K562 (cell line): ENCODE data around the gene SAP130. TPM values are rescaled to one million over a fixed set of nuclear protein-coding genes. Genes with fewer than 3 reads are reported as not detected.
A peak's percentile ranks its signal among the peaks of the same experiment; 100 is the strongest.

ENCODE experiments used
- ATAC-seq: fragments of 200-7000 bp; cut with Tn5 transposase; 3 replicates; pipeline ENCODE4 v1.9.1; 2020; ENCODE audit warnings: moderate library complexity
- BruUV-seq: library from RNA; stranded (reverse); fragments of 400-500 nt; replicated peaks from 2 replicates; lab custom pipeline; 2021; lab: Mats Ljungman, UMichigan
- CTCF ChIA-PET: fragments of 300-600 bp; formaldehyde crosslinking; extraction: SDS; loops from one replicate; lab custom pipeline; 2021; ENCODE audit warnings: low intra/inter-chr PET ratio; lab: Yijun Ruan, JAX
- POLR2A ChIA-PET: fragments of 300-600, 350-650 bp; sonication (Branson Sonifier 250); formaldehyde crosslinking; extraction: SDS; loops from one replicate; lab custom pipeline; 2021; ENCODE audit warnings: antibody characterized with exemption, inconsistent platforms; lab: Yijun Ruan, JAX
- DNase-seq, 4 experiments: peaks; one replicate each; pipeline versions ENCODE4 v3.0.0 to v3.0.0-alpha.2; 2011 to 2018; ENCODE audit warnings: low spot score in 3 of 4, mixed read lengths in 3 of 4; ENCODE audit errors: extremely low read depth in 1 of 4
- FAIRE-seq: peaks from 2 replicates; lab custom pipeline; 2011; peaks lifted over from hg19 to GRCh38; lab: Jason Lieb, UNC
- H2AFZ ChIP-seq: 2 replicates; pipeline ENCODE4 v1.6.0; 2011; ENCODE audit warnings: low read depth, low read length, control low read depth, inconsistent platforms
- H3K27ac ChIP-seq: fragments of 200-600 bp; 3 replicates; pipeline ENCODE4 v1.8.0; 2011; ENCODE audit warnings: low read depth, mild to moderate bottlenecking, control low read depth, inconsistent platforms, low read length, moderate library complexity, mixed read lengths; ENCODE audit errors: extremely low read depth
- H3K27me3 ChIP-seq, 2 experiments: fragments of 300-600 bp in 1 of 2; 2 replicates in 1 of 2; 3 replicates in 1 of 2; pipeline versions ENCODE4 v1.6.0 to v1.8.0; 2011; ENCODE audit warnings: inconsistent platforms in 2 of 2, low read length in 2 of 2, mild to moderate bottlenecking in 1 of 2, mixed read lengths in 1 of 2, moderate library complexity in 1 of 2; ENCODE audit not compliant: control insufficient read depth in 2 of 2, insufficient read depth in 2 of 2
- H3K36me3 ChIP-seq: fragments of 300-600 bp; 3 replicates; pipeline ENCODE4 v1.8.0; 2011; ENCODE audit warnings: mild to moderate bottlenecking, low read length, inconsistent platforms; ENCODE audit not compliant: control insufficient read depth, insufficient read depth
- H3K4me1 ChIP-seq, 2 experiments: fragments of 200-600 bp in 1 of 2; replicated peaks in 1 of 2; 2 replicates in 1 of 2; 3 replicates in 1 of 2; pipeline versions ENCODE4 v1.5.1 to v1.8.0; 2011; ENCODE audit warnings: inconsistent platforms in 2 of 2, low read length in 2 of 2, mild to moderate bottlenecking in 1 of 2, mixed read lengths in 1 of 2, moderate library complexity in 1 of 2; ENCODE audit not compliant: control insufficient read depth in 2 of 2, insufficient read depth in 2 of 2
- H3K4me2 ChIP-seq: 2 replicates; pipeline ENCODE4 v1.6.1; 2011; ENCODE audit warnings: low read length, control low read depth, inconsistent platforms, mixed read lengths; ENCODE audit not compliant: insufficient read depth
- H3K4me3 ChIP-seq: fragments of 200-600 bp; sonication (generic), shearing (Covaris generic); 2 replicates; pipeline ENCODE4 v1.5.1; 2016; ENCODE audit warnings: control low read depth, inconsistent platforms
- H3K79me2 ChIP-seq: fragments of 200-600 bp; 3 replicates; pipeline ENCODE4 v1.8.0; 2011; ENCODE audit warnings: low read length, inconsistent platforms; ENCODE audit not compliant: control insufficient read depth, insufficient read depth
- H3K9ac ChIP-seq, 2 experiments: 2 replicates each; pipeline versions ENCODE4 v1.6.0 to v1.6.1; 2011; ENCODE audit warnings: low read depth in 2 of 2, low read length in 2 of 2, control low read depth in 1 of 2, inconsistent platforms in 1 of 2, mild to moderate bottlenecking in 1 of 2, mixed read lengths in 1 of 2; ENCODE audit not compliant: insufficient read depth in 1 of 2
- H3K9me1 ChIP-seq: one replicate; pipeline ENCODE4 v1.6.0; 2011; ENCODE audit warnings: inconsistent platforms, mild to moderate bottlenecking, low read length, moderate library complexity; ENCODE audit not compliant: control insufficient read depth, insufficient read depth
- H3K9me3 ChIP-seq: replicated peaks from 2 replicates; pipeline ENCODE4 v1.5.1; 2011; ENCODE audit warnings: low read depth, low read length, inconsistent platforms; ENCODE audit not compliant: control insufficient read depth, insufficient read depth
- H4K20me1 ChIP-seq: replicated peaks from 2 replicates; pipeline ENCODE4 v1.6.1; 2011; ENCODE audit warnings: low read length, inconsistent platforms, mixed read lengths; ENCODE audit not compliant: control insufficient read depth, insufficient read depth
- CBX3 ChIP-seq, 2 experiments: IDR thresholded peaks; 1 replicate in 1 of 2; 2 replicates in 1 of 2; pipeline ENCODE4 v1.6.1; 2012; ENCODE audit warnings: inconsistent platforms in 2 of 2, low read length in 2 of 2, borderline replicate concordance in 1 of 2, control low read depth in 1 of 2
- CBX5 ChIP-seq: IDR thresholded peaks from 2 replicates; pipeline ENCODE4 v1.6.1; 2014; ENCODE audit warnings: low read depth, borderline replicate concordance
- FOXM1 ChIP-seq, 2 experiments: fragments of 450-650 bp in 1 of 2; sonication (generic) in 1 of 2; formaldehyde crosslinking in 1 of 2; IDR thresholded peaks; 2 replicates each; pipeline versions ENCODE4 v1.6.1 to v1.9.0; 2017 to 2022; ENCODE audit warnings: low read depth in 2 of 2, mild to moderate bottlenecking in 2 of 2, missing genetic modification reagents in 1 of 2, moderate library complexity in 1 of 2
- ILF3 ChIP-seq: fragments of 450-650 bp; IDR thresholded peaks from 2 replicates; pipeline ENCODE4 v1.6.1; 2018; ENCODE audit warnings: antibody characterized with exemption, mild to moderate bottlenecking, moderate library complexity, borderline replicate concordance
- MEF2A ChIP-seq: IDR thresholded peaks from 2 replicates; pipeline ENCODE4 v1.6.1; 2011; ENCODE audit warnings: low read depth, mild to moderate bottlenecking, low read length, moderate library complexity; ENCODE audit not compliant: control insufficient read depth
- MYBL2 ChIP-seq, 2 experiments: fragments of 450-650 bp in 1 of 2; sonication (generic) in 1 of 2; formaldehyde crosslinking in 1 of 2; IDR thresholded peaks; 2 replicates each; pipeline versions ENCODE4 v1.6.1 to v1.8.1; 2017 to 2022; ENCODE audit warnings: borderline replicate concordance in 1 of 2, inconsistent platforms in 1 of 2, low read depth in 1 of 2, mild to moderate bottlenecking in 1 of 2, missing genetic modification reagents in 1 of 2, moderate library complexity in 1 of 2
- MYNN ChIP-seq, 2 experiments: sonication (generic); formaldehyde crosslinking in 1 of 2; IDR thresholded peaks; 2 replicates each; pipeline versions ENCODE4 v1.5.0 to v1.6.1; 2016 to 2020; ENCODE audit warnings: antibody characterized with exemption in 1 of 2, missing genetic modification reagents in 1 of 2
- OTX1 ChIP-seq: fragments of 450-650 bp; formaldehyde crosslinking; IDR thresholded peaks from 2 replicates; pipeline ENCODE4 v1.4.0; 2022; ENCODE audit warnings: mild to moderate bottlenecking
- PHF8 ChIP-seq: fragments of 200-600 bp; sonication (generic); IDR thresholded peaks from 2 replicates; pipeline ENCODE4 v1.6.1; 2012; ENCODE audit warnings: mixed run types, mild to moderate bottlenecking, inconsistent platforms, low read length, moderate library complexity, borderline replicate concordance
- RUNX1 ChIP-seq: sonication (generic); IDR thresholded peaks from 2 replicates; pipeline ENCODE4 v1.6.1; 2016; ENCODE audit warnings: antibody characterized with exemption, low read depth
- TOE1 ChIP-seq, 2 experiments: fragments of 450-650 bp in 1 of 2; sonication (generic) in 1 of 2; formaldehyde crosslinking in 1 of 2; IDR thresholded peaks; 2 replicates each; pipeline versions ENCODE4 v1.7.1 to v1.8.0; 2016 to 2022; ENCODE audit warnings: borderline replicate concordance in 2 of 2, mild to moderate bottlenecking in 2 of 2, antibody characterized with exemption in 1 of 2, inconsistent platforms in 1 of 2, low read depth in 1 of 2, missing genetic modification reagents in 1 of 2, moderate library complexity in 1 of 2
- TRIM24 ChIP-seq, 2 experiments: fragments of 450-650 bp; IDR thresholded peaks; 2 replicates each; pipeline ENCODE4 v1.6.1; 2016
- ZC3H11A ChIP-seq: IDR thresholded peaks from 2 replicates; pipeline ENCODE4 v1.6.1; 2012; ENCODE audit warnings: low read depth, low read length, improper control_type of control experiment
- ZNF140 ChIP-seq: fragments of 250-450 bp; sonication (Bioruptor Pico); IDR thresholded peaks from 2 replicates; pipeline ENCODE4 v1.8.0; 2021; ENCODE audit warnings: moderate library complexity, mild to moderate bottlenecking, inconsistent platforms
- ZNF589 ChIP-seq: fragments of 200-800 bp; sonication (Bioruptor generic); IDR thresholded peaks from 2 replicates; pipeline ENCODE4 v1.6.1; 2016; ENCODE audit warnings: low read depth, missing genetic modification characterization, missing compliant biosample characterization
- WGBS: fragments of 100-300 bp; shearing (Covaris generic); methylation state at CpG from one replicate; pipeline ENCODE4 v1.1.6; 2016; ENCODE audit warnings: low coverage, mixed read lengths; ENCODE audit not compliant: insufficient coverage; ENCODE audit errors: missing lambda C conversion rate; 5-methylcytosine and 5-hydroxymethylcytosine counted together
- in situ Hi-C: fragments of 300-500 bp; cut with MboI; formaldehyde crosslinking; loops from 4 replicates; pipeline ENCODE4 v1.15.0; 2018; ENCODE audit warnings: inconsistent platforms, mixed read lengths
- intact Hi-C: fragments of 100-400 bp; cut with micrococcal nuclease; formaldehyde crosslinking; loops from 2 replicates; pipeline ENCODE4 v1.14.2; 2022
- polyA plus RNA-seq, 8 experiments: library from polyadenylated mRNA; depleted of rRNA in 4 of 8; stranded (reverse) in 5 of 8; unstranded in 3 of 8; fragments of >200 nt; fragmentation: Nextera tagmentation in 2 of 8; fragmentation: Illumina TruSeq in 1 of 8; extraction: Ambion mirVana in 2 of 8; extraction: Trizol in 1 of 8; gene quantifications; 2 replicates each; pipeline versions ENCODE4 v1.2.1 to v1.2.3, GENCODE V29; 2011 to 2014; ENCODE audit warnings: inconsistent platforms in 1 of 8, missing spikeins in 1 of 8
- total RNA-seq, 7 experiments: library from RNA; depleted of rRNA in 6 of 7; stranded (reverse); fragments of >200 nt in 6 of 7; fragmentation: Illumina TruSeq in 2 of 7; extraction: Trizol in 2 of 7; gene quantifications; 2 replicates each; pipeline versions ENCODE4 v1.2.1 to v1.2.3, GENCODE V29; 2011 to 2021; ENCODE audit warnings: low replicate concordance in 1 of 7
- TF ChIP-seq, protein P1 (sequence below): fragments of 250-450 bp; sonication (Bioruptor Pico); IDR thresholded peaks from 2 replicates; pipeline ENCODE4 v1.5.1; 2021; ENCODE audit warnings: mild to moderate bottlenecking
- TF ChIP-seq, protein P2 (sequence below): IDR thresholded peaks from 3 replicates; pipeline ENCODE4 v1.6.1; 2011; ENCODE audit warnings: borderline replicate concordance, mild to moderate bottlenecking, moderate library complexity; ENCODE audit not compliant: insufficient read length; ENCODE audit errors: extremely low read depth

Gene SAP130
- total and polyA plus RNA-seq, 9 of the 15 experiments (the other 6 are each of a cell fraction or from before 2014, with no cell fraction given), result 4.5 to 33.4 (median 7.4) TPM

DNA sequence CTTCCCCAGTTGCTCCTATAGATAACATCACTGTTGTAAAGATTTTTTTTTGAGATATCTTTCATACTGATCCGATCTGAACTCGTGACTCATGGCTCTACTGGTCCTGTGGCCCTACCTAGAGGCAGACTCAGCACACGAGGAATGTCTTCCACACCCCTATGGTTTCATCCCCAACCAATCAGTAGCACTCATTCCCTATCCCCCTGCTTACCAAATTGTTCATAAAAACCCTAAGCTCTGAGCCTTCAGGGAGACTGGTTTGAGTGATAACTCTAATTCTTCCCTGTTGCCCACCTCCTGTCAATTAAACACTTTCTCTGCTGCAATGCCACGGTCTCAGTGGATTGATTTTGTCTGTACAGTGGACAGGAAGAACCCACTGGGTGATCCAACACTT, 4.2 kb upstream of the SAP130 start:
- H3K27me3 ChIP-seq, result no peaks in the 10 kb centered on the region
- H3K27ac ChIP-seq, result no peak overlapping the region
- intact Hi-C loops (no loop called here), in situ Hi-C loops (no loop called here)
- ATAC-seq, result no peak
- no peak overlapping the region for H3K4me2 ChIP-seq
- no peaks in the 10 kb centered on the region for H3K9me1 ChIP-seq
- H3K79me2 ChIP-seq, result no peaks in the 10 kb centered on the region; the same call in 2 of the 3 replicates
- H4K20me1 ChIP-seq, result no peaks in the 10 kb centered on the region
- H3K4me3 ChIP-seq, result no peak overlapping the region
- BruUV-seq, result no TSS peak
- WGBS, result 4% methylated on average over 4 of the region's 4 CpGs
- H3K9ac ChIP-seq, result no peak overlapping the region
- no peak overlapping the region for H2AFZ ChIP-seq
- CTCF ChIA-PET, result no interaction called here
- H3K9me3 ChIP-seq, result peaks cover 8% of the 10 kb centered on the region
- POLR2A ChIA-PET, result no interaction called here
- no peak for FAIRE-seq
- peaks cover 5 to 13% of the 10 kb centered on the region in 2 experiments; a peak in 4 of 5 replicates for H3K4me1 ChIP-seq
- DNase-seq, result peak in 1 of 4 experiments; percentile 5
- H3K36me3 ChIP-seq, result no peaks in the 10 kb centered on the region
- TF ChIP-seq TOE1 (IDR thresholded peaks at IDR 0.05; ENCODE audit: borderline replicate concordance) (no peak), TOE1 (CRISPR knock-in tag; IDR thresholded peaks at IDR 0.05; ENCODE audit: borderline replicate concordance, low read depth) (no peak), MYBL2 (IDR thresholded peaks at IDR 0.05; ENCODE audit: low read depth) (no peak), MYBL2 (CRISPR knock-in tag; IDR thresholded peaks at IDR 0.05; ENCODE audit: borderline replicate concordance) (no peak), MYNN (IDR thresholded peaks at IDR 0.05) (no peak), MYNN (CRISPR knock-in tag; IDR thresholded peaks at IDR 0.05) (no peak), CBX3 (IDR thresholded peaks at IDR 0.05; ENCODE audit: borderline replicate concordance in 1 of 2, low read length in 2 of 2) (peak in 1 of 2 experiments; percentile 56; a peak in 2 of 3 replicates), CBX5 (peak; percentile 71; the same call in 1 of the 2 replicates), ZNF140 (CRISPR knock-in tag) (no peak), RUNX1 (no peak), TRIM24 (IDR thresholded peaks at IDR 0.05) (peak; percentile 31 to 51; a peak in 1 of 4 replicates), ZC3H11A (no peak), ZNF589 (CRISPR knock-in tag) (no peak), PHF8 (no peak), MEF2A (no peak), ILF3 (no peak), OTX1 (CRISPR knock-in tag) (no peak), FOXM1 (IDR thresholded peaks at IDR 0.05; ENCODE audit: low read depth) (no peak), FOXM1 (CRISPR knock-in tag; IDR thresholded peaks at IDR 0.05; ENCODE audit: low read depth) (no peak)
- TF ChIP-seq, protein P1, sequence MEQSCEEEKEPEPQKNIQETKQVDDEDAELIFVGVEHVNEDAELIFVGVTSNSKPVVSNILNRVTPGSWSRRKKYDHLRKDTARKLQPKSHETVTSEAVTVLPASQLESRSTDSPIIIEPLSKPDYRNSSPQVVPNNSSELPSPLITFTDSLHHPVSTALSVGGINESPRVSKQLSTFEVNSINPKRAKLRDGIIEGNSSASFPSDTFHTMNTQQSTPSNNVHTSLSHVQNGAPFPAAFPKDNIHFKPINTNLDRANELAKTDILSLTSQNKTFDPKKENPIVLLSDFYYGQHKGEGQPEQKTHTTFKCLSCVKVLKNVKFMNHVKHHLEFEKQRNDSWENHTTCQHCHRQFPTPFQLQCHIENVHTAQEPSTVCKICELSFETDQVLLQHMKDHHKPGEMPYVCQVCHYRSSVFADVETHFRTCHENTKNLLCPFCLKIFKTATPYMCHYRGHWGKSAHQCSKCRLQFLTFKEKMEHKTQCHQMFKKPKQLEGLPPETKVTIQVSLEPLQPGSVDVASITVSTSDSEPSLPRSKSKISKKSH (CRISPR knock-in tag), result no peak
- TF ChIP-seq, protein P2, sequence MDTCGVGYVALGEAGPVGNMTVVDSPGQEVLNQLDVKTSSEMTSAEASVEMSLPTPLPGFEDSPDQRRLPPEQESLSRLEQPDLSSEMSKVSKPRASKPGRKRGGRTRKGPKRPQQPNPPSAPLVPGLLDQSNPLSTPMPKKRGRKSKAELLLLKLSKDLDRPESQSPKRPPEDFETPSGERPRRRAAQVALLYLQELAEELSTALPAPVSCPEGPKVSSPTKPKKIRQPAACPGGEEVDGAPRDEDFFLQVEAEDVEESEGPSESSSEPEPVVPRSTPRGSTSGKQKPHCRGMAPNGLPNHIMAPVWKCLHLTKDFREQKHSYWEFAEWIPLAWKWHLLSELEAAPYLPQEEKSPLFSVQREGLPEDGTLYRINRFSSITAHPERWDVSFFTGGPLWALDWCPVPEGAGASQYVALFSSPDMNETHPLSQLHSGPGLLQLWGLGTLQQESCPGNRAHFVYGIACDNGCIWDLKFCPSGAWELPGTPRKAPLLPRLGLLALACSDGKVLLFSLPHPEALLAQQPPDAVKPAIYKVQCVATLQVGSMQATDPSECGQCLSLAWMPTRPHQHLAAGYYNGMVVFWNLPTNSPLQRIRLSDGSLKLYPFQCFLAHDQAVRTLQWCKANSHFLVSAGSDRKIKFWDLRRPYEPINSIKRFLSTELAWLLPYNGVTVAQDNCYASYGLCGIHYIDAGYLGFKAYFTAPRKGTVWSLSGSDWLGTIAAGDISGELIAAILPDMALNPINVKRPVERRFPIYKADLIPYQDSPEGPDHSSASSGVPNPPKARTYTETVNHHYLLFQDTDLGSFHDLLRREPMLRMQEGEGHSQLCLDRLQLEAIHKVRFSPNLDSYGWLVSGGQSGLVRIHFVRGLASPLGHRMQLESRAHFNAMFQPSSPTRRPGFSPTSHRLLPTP, result no peak
